B cell (primary cell): ENCODE results near the gene DAZAP1. TPM values are rescaled to one million over a fixed set of nuclear protein-coding genes. Genes with fewer than 3 reads are reported as not detected.

Experiments
- ATAC-seq: fragments of 200-7000 bp; cut with Tn5 transposase; one replicate; pipeline ENCODE4 v1.10.0; 2021; ENCODE audit warnings: low read depth, mild to moderate bottlenecking, moderate number of reproducible peaks, moderate library complexity
- CTCF ChIA-PET: fragments of 350-600 bp; sonication (Branson Sonifier 250); formaldehyde crosslinking; loops from one replicate; lab custom pipeline; 2021; ENCODE audit warnings: antibody characterized with exemption, inconsistent platforms; lab: Charles Lee
- POLR2A ChIA-PET: fragments of 350-600 bp; sonication (Branson Sonifier 250); formaldehyde crosslinking; loops from one replicate; lab custom pipeline; 2021; ENCODE audit warnings: antibody characterized with exemption; lab: Charles Lee
- DNase-seq: peaks from one replicate; pipeline ENCODE4 v3.0.0; 2013
- H2AFZ ChIP-seq: 2 replicates; pipeline ENCODE4 v1.6.1; 2012; ENCODE audit warnings: mild to moderate bottlenecking, low read depth, low read length; ENCODE audit not compliant: insufficient read depth, poor library complexity, severe bottlenecking
- H3K27ac ChIP-seq, 2 donors: 1 replicate in 1 of 2; 2 replicates in 1 of 2; pipeline ENCODE4 v1.5.1; 2012 to 2013; ENCODE audit warnings: low read length in 2 of 2, mild to moderate bottlenecking in 2 of 2, moderate library complexity in 1 of 2
- H3K27me3 ChIP-seq, 4 experiments: fragments of 200-600 bp in 1 of 4; sonication (generic) in 1 of 4; replicated peaks in 1 of 4; 1 replicate in 2 of 4; 2 replicates in 2 of 4; pipeline versions ENCODE4 v1.6.1 to v1.7.0; 2013 to 2016; ENCODE audit warnings: low read length in 3 of 4, mild to moderate bottlenecking in 2 of 4, mixed read lengths in 1 of 4, moderate library complexity in 1 of 4; ENCODE audit not compliant: insufficient read depth in 4 of 4, control insufficient read depth in 3 of 4; ENCODE audit errors: control extremely low read depth in 1 of 4
- H3K36me3 ChIP-seq, 2 experiments: replicated peaks in 1 of 2; 1 replicate in 1 of 2; 2 replicates in 1 of 2; pipeline versions ENCODE4 v1.6.1 to v1.7.1; 2013; ENCODE audit warnings: low read length in 1 of 2; ENCODE audit not compliant: insufficient read depth in 2 of 2, control insufficient read depth in 1 of 2; ENCODE audit errors: control extremely low read depth in 1 of 2, extremely low read depth in 1 of 2
- H3K4me1 ChIP-seq, 2 donors: fragments of 200-600 bp in 1 of 2; sonication (generic) in 1 of 2; 1 replicate in 1 of 2; 2 replicates in 1 of 2; pipeline versions ENCODE4 v1.5.1 to v1.6.1; 2013 to 2017; ENCODE audit warnings: low read length in 2 of 2; ENCODE audit not compliant: control insufficient read depth in 2 of 2, insufficient read depth in 2 of 2
- H3K4me2 ChIP-seq: replicated peaks from 2 replicates; pipeline ENCODE3; 2012; ENCODE audit warnings: mild to moderate bottlenecking, low read depth, low read length; ENCODE audit not compliant: poor library complexity, severe bottlenecking
- H3K4me3 ChIP-seq, 5 experiments: fragments of 200-600 bp in 1 of 5; sonication (generic) in 1 of 5; 1 replicate in 3 of 5; 2 replicates in 2 of 5; pipeline versions ENCODE4 v1.5.1 to v1.7.0; 2011 to 2016; ENCODE audit warnings: low read length in 4 of 5, mild to moderate bottlenecking in 4 of 5, low read depth in 2 of 5, control low read depth in 1 of 5, moderate library complexity in 1 of 5; ENCODE audit not compliant: insufficient read depth in 1 of 5; ENCODE audit errors: control extremely low read depth in 1 of 5, extremely low read depth in 1 of 5
- H3K79me2 ChIP-seq: fragments of 200-600 bp; sonication (generic); one replicate; pipeline ENCODE4 v1.6.0; 2016; ENCODE audit warnings: low read length; ENCODE audit not compliant: control insufficient read depth, insufficient read depth
- H3K9ac ChIP-seq: fragments of 200-600 bp; sonication (generic); 2 replicates; pipeline ENCODE4 v1.6.1; 2017; ENCODE audit warnings: mild to moderate bottlenecking, low read length, moderate library complexity
- H3K9me3 ChIP-seq, 3 donors: one replicate each; pipeline versions ENCODE4 v1.6.1 to v1.7.1; 2013; ENCODE audit warnings: low read length in 2 of 3; ENCODE audit not compliant: control insufficient read depth in 2 of 3, insufficient read depth in 1 of 3; ENCODE audit errors: control extremely low read depth in 1 of 3
- H4K20me1 ChIP-seq: 2 replicates; pipeline ENCODE4 v1.6.0; 2012; ENCODE audit warnings: mild to moderate bottlenecking, low read length; ENCODE audit not compliant: insufficient read depth, control insufficient read depth, poor library complexity, severe bottlenecking
- H3K27ac Mint-ChIP-seq: one replicate; pipeline ENCODE4 v1.8.0; 2021; ENCODE audit warnings: mixed read lengths
- H3K27me3 Mint-ChIP-seq: one replicate; pipeline ENCODE4 v1.8.0; 2021; ENCODE audit warnings: mixed read lengths
- H3K4me1 Mint-ChIP-seq: one replicate; pipeline ENCODE4 v1.8.0; 2021; ENCODE audit warnings: mixed read lengths
- H3K4me3 Mint-ChIP-seq: one replicate; pipeline ENCODE4 v1.8.0; 2021; ENCODE audit warnings: mixed read lengths
- H3K9me3 Mint-ChIP-seq: one replicate; pipeline ENCODE4 v1.8.0; 2022; ENCODE audit warnings: mixed read lengths; ENCODE audit not compliant: insufficient read depth
- EZH2 ChIP-seq: IDR thresholded peaks from 2 replicates; pipeline ENCODE4 v1.6.1; 2012; ENCODE audit warnings: borderline replicate concordance, low read depth, mild to moderate bottlenecking, moderate library complexity, low read length; ENCODE audit not compliant: insufficient read depth, poor library complexity, severe bottlenecking
- WGBS: methylation state at CpG from one replicate; pipeline ENCODE4 v1.1.5; 2013; ENCODE audit warnings: missing lambda C conversion rate; ENCODE audit not compliant: insufficient coverage; 5-methylcytosine and 5-hydroxymethylcytosine counted together
- intact Hi-C: fragments of 100-400 bp; cut with micrococcal nuclease; formaldehyde crosslinking; loops from one replicate; pipeline ENCODE4 v1.10.0; 2022
- polyA plus RNA-seq: library from polyadenylated mRNA; depleted of rRNA; stranded (reverse); fragments of >200 nt; gene quantifications from 2 replicates; pipeline ENCODE4 v1.2.3, GENCODE V29; 2012
- total RNA-seq, 2 donors: library from RNA; stranded (reverse); fragments of 120-200 nt in 1 of 2; gene quantifications; 1 replicate in 1 of 2; 2 replicates in 1 of 2; pipeline versions ENCODE4 v1.2.3 to v1.2.4, GENCODE V29; 2013 to 2022
- TF ChIP-seq, protein P1 (sequence below): fragments of 200-600 bp; IDR thresholded peaks from one replicate; pipeline ENCODE4 v1.8.0; 2022; ENCODE audit warnings: antibody characterized with exemption, mild to moderate bottlenecking

DAZAP1 gene
- total and polyA plus RNA-seq, 2 donors (not counting 1 experiment from before 2014, with no cell fraction given) = 54.8 to 125 TPM

- Mint-ChIP-seq H3K27ac (no peak overlapping the region), H3K4me1 (peaks cover 10% of the 10 kb centered on the region), H3K9me3 (no peaks in the 10 kb centered on the region), H3K27me3 (no peaks in the 10 kb centered on the region), H3K4me3 (no peak overlapping the region)
- ATAC-seq (no peak), DNase-seq (no peak)
- H2AFZ ChIP-seq = no peak overlapping the region
- intact Hi-C loops = no loop called here
- H3K4me3 ChIP-seq = no peak overlapping the region
- peaks cover 5% of the 10 kb centered on the region for H4K20me1 ChIP-seq
- H3K4me1 ChIP-seq = peaks cover 6 to 7% of the 10 kb centered on the region in 2 donors
- TF ChIP-seq, protein P1, sequence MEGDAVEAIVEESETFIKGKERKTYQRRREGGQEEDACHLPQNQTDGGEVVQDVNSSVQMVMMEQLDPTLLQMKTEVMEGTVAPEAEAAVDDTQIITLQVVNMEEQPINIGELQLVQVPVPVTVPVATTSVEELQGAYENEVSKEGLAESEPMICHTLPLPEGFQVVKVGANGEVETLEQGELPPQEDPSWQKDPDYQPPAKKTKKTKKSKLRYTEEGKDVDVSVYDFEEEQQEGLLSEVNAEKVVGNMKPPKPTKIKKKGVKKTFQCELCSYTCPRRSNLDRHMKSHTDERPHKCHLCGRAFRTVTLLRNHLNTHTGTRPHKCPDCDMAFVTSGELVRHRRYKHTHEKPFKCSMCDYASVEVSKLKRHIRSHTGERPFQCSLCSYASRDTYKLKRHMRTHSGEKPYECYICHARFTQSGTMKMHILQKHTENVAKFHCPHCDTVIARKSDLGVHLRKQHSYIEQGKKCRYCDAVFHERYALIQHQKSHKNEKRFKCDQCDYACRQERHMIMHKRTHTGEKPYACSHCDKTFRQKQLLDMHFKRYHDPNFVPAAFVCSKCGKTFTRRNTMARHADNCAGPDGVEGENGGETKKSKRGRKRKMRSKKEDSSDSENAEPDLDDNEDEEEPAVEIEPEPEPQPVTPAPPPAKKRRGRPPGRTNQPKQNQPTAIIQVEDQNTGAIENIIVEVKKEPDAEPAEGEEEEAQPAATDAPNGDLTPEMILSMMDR = no peak
- TF ChIP-seq EZH2 = no peak
- no peak overlapping the region for H3K4me2 ChIP-seq
- POLR2A ChIA-PET = no interaction called here
- no peak overlapping the region for H3K27ac ChIP-seq
- no peaks in the 10 kb centered on the region for H3K27me3 ChIP-seq
- H3K36me3 ChIP-seq = peaks cover 0 to 46% of the 10 kb centered on the region in 2 experiments
- peaks cover 5% of the 10 kb centered on the region for H3K79me2 ChIP-seq
- no peaks in the 10 kb centered on the region for H3K9me3 ChIP-seq
- CTCF ChIA-PET = interaction anchor here (0.6 to 1.0 kb wide), 2 partner anchors 110 to 162 kb away, joined by 3 read pairs; no protein-coding TSS in a partner anchor
- no peak overlapping the region for H3K9ac ChIP-seq
- WGBS = 96% methylated on average over 29 of the region's 39 CpGs
Observed at GRCh38 chr19:1389033-1389940, 18.1 kb upstream of the DAZAP1 start.

GRCh38 chr19:1390890-1391423 is 16.4 kb upstream of the DAZAP1 start:
- intact Hi-C loops = no loop called here

More at GRCh38 chr19:1390890-1391423, 16.4 kb upstream of the DAZAP1 start:
- 95% methylated on average over 37 of the region's 42 CpGs for WGBS
- DNase-seq (no peak), ATAC-seq (no peak)
- no peak overlapping the region for H3K4me3 Mint-ChIP-seq
- H3K27me3 Mint-ChIP-seq = no peaks in the 10 kb centered on the region
- Histone ChIP-seq H3K27ac (no peak overlapping the region), H3K36me3 (peaks cover 0 to 43% of the 10 kb centered on the region in 2 experiments), H3K4me3 (no peak overlapping the region), H3K9me3 (no peaks in the 10 kb centered on the region), H3K79me2 (peaks cover 5% of the 10 kb centered on the region), H2AFZ (no peak overlapping the region), H3K4me1 (no peaks in the 10 kb centered on the region), H3K27me3 (no peaks in the 10 kb centered on the region), H3K4me2 (no peak overlapping the region), H4K20me1 (peaks cover 5% of the 10 kb centered on the region), H3K9ac (no peak overlapping the region)
- ChIA-PET POLR2A (no interaction called here), CTCF (no interaction called here)
- H3K27ac Mint-ChIP-seq = no peak overlapping the region
- H3K9me3 Mint-ChIP-seq = no peaks in the 10 kb centered on the region
- H3K4me1 Mint-ChIP-seq = peaks cover 2% of the 10 kb centered on the region
- TF ChIP-seq, protein P1 = no peak
- no peak for TF ChIP-seq EZH2
